ENCODE measurements around the gene KRTAP9-2. TPM values are rescaled to one million over a fixed set of nuclear protein-coding genes. Genes with fewer than 3 reads are reported as not detected.
"Not testable (repeated sequence)": the region's sequence is repeated elsewhere in the genome, so short reads cannot be mapped to it uniquely, and the experiment has no call there.

The KRTAP9-2 gene, protein sequence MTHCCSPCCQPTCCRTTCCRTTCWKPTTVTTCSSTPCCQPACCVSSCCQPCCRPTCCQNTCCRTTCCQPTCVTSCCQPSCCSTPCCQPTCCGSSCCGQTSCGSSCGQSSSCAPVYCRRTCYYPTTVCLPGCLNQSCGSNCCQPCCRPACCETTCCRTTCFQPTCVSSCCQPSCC
- polyA plus RNA-seq, result not detected

- WGBS, 3 donors, result 54 to 67% (median 66%) methylated on average over 2 to 3 of the region's 4 CpGs
- H3K27ac ChIP-seq (ENCODE audit: low read depth, low read length), result not testable (repeated sequence)
Observed at GRCh38 chr17:41226598-41227095, at the start of gene KRTAP9-2. TSS of gene KRTAP9-2 (plus strand) at chr17:41226648. CDS start at chr17:41226655, 7 bp downstream.

GRCh38 chr17:41176744-41177387 lies 49.6 kb upstream of the KRTAP9-2 start:
- 65 to 81% (median 72%) methylated on average over 3 of the region's 3 CpGs for WGBS, 3 donors
- no peak overlapping the region for H3K27ac ChIP-seq (ENCODE audit: low read depth, low read length)

DNA sequence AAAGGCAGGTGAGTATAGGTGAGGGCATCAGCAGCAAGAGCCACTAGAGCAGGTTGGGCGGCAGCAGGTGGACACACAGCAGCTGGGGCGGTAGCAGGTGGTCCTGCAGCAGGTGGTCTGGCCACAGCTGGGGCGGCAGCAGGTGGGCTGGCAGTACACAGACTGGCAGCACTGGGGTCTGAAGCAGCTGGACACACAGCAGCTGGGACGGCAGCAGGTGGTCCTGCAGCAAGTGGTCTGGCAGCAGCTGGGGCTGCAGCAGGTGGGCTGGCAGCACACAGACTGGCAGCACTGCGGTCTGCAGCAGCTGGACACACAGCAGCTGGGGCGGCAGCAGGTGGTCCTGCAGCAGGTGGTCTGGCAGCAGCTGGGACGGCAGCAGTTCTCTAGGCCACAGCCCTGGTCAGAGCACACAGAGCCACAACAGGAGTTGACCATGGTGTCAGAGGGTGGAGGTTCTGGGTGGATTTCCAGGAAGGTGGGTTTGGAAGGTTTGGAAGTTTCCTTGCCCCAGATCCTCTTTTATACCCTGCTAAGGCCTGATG lies 48.6 kb upstream of the KRTAP9-2 start, which contains the start of gene KRTAP4-2:
Gene KRTAP4-2, minus strand, starts transcription at position 495 of the 545 bp plus-strand sequence. Its CDS starts 57 bp downstream, at position 438.
- H3K27ac ChIP-seq (ENCODE audit: low read depth, low read length), result no peak within 1 kb of the TSS
- WGBS, 3 donors, result 81 to 92% (median 91%) methylated on average over 6 to 7 of the region's 7 CpGs

DNA sequence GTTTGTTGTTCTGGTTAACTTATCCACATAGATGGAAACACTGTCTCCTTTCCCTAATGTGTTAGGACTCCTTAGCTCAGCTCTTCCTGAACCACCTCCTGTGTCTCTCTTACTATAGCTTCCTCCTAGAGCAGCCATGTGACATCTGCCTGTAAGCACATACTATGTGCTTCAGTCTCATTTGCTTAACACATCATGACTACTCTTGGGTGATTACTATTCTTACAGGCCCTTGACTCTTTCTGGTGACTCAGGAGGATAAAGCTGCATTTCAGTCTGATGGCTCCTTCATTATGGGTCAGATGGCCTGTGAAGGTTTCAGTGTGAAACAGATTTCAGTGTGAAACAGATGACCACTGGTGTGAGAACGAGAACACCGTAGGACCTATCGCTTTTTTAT lies 48.1 kb upstream of the KRTAP9-2 start:
- WGBS, 3 donors, result 81 to 94% (median 94%) methylated on average over 3 of the region's 3 CpGs
- H3K27ac ChIP-seq (ENCODE audit: low read depth, low read length), result no peak overlapping the region

DNA sequence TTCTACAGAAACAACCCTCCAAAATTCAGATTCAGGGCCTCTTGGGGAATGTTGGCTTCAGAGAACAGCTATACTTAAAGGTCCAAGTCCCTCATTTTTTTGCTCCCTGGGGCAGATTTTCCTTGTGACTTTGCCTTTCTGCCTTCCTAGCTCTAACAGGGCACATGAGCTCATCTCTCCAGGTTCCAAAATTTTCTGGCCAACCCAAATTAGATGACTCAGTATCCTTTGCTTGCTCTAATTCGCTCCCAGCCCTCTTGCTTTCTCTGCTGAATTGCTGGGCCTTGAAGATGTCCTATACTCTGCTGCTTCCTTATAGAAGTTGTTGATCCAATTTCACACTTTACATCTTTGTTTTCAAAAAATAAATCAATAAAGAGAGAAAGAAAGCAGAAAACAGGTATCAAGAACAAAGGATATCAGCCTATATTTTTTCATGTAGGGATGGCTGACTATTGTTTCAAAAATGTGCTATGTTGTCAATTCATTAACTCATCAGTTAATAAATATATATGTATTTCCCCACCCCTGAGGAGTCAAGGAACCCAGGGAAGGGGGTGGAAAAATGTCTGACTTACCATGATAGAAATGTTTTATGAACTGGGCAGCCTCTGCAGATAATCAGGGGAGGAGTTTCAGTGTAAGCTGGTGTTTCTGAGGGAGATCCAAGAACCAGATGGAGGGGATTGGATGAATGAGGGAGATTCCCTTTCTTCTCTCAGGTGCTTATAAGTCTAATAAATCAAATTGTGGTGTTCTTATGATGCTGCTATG lies 47.4 kb upstream of the KRTAP9-2 start:
- 56 to 92% (median 84%) methylated on average over 1 of the region's 1 CpG for WGBS, 3 donors
- no peak overlapping the region for H3K27ac ChIP-seq (ENCODE audit: low read depth, low read length)

- no peak within 1 kb of the TSS for H3K27ac ChIP-seq (ENCODE audit: low read depth, low read length)
- WGBS, 3 donors, result 47 to 64% (median 60%) methylated on average over 8 to 9 of the region's 9 CpGs
Observed at GRCh38 chr17:41184480-41184961, 41.9 kb upstream of the KRTAP9-2 start, which contains the start of gene KRTAP4-1. TSS of gene KRTAP4-1 (minus strand) at chr17:41184911. CDS start at chr17:41184854, 57 bp downstream.

- WGBS, 3 donors, result 33 to 65% (median 57%) methylated on average over 1 of the region's 1 CpG
Observed at GRCh38 chr17:41185001-41185400, 41.4 kb upstream of the KRTAP9-2 start.

DNA sequence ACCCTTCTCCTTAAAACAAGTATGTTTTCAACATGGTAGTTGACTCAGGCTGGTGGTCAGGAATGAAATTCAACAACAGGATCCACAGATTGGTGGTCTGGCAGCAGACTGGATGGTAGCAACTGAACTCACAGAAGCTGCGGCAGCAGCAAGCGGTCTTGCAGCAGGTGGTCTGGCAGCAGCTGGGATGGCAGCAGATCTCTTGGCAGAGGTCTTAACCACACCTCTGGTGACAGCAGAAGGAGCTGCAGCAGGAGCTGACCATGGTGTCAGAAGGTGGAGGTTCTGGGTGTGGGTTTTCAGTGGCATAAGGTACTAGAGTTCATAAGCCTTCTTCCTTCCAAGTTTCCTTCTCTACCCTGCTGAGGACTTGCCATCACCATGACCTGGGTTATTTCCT lies 39.6 kb upstream of the KRTAP9-2 start:
- H3K27ac ChIP-seq (ENCODE audit: low read depth, low read length), result no peak overlapping the region
- WGBS, 3 donors, result 78 to 88% (median 87%) methylated on average over 2 of the region's 2 CpGs

More at GRCh38 chr17:41185001-41185400, 41.4 kb upstream of the KRTAP9-2 start:
- no peak overlapping the region for H3K27ac ChIP-seq (ENCODE audit: low read depth, low read length)

GRCh38 chr17:41189837-41190318 lies 36.6 kb upstream of the KRTAP9-2 start, which contains the start of gene KRTAP9-1:
TSS of gene KRTAP9-1 (plus strand) at chr17:41189887. CDS start at chr17:41189887, 0 bp downstream.
- H3K27ac ChIP-seq (ENCODE audit: low read depth, low read length), result not testable (repeated sequence)
- WGBS, 3 donors, result 78 to 95% (median 80%) methylated on average over 1 of the region's 1 CpG

GRCh38 chr17:41190328-41190727 lies 36.1 kb upstream of the KRTAP9-2 start:
- 75 to 95% (median 83%) methylated on average over 3 of the region's 3 CpGs for WGBS, 3 donors

DNA sequence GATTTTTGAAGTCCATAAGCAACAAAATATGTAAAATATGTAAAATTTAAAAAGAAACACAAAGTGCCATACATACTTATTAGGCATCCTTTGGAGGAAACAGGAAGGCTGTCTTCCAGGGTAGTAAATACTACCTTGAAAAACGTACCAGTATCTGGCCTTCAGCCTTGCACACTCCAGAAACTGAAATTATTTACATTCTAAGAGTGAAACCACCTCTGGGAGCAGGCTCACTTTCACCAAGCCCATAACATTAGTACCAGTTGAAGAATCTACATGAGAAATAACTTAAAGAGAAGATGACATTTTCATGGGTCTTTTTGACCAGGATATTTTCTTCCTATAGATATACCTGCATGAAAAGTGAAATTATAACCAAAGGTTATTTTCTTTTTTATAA lies 30.4 kb upstream of the KRTAP9-2 start:
- no peak overlapping the region for H3K27ac ChIP-seq (ENCODE audit: low read depth, low read length)
- WGBS, 3 donors, result 26 to 51% (median 27%) methylated on average over 1 of the region's 1 CpG

More at GRCh38 chr17:41190328-41190727, 36.1 kb upstream of the KRTAP9-2 start:
- no peak overlapping the region for H3K27ac ChIP-seq (ENCODE audit: low read depth, low read length)

- WGBS, 3 donors, result 63 to 76% (median 70%) methylated on average over 4 to 5 of the region's 5 CpGs
- H3K27ac ChIP-seq (ENCODE audit: low read depth, low read length), result no peak overlapping the region
Observed at GRCh38 chr17:41199421-41200078, 26.9 kb upstream of the KRTAP9-2 start.

GRCh38 chr17:41211845-41212466 lies 14.5 kb upstream of the KRTAP9-2 start:
- no peak overlapping the region for H3K27ac ChIP-seq (ENCODE audit: low read depth, low read length)
- WGBS, 3 donors, result 42 to 62% (median 51%) methylated on average over 1 of the region's 1 CpG

DNA sequence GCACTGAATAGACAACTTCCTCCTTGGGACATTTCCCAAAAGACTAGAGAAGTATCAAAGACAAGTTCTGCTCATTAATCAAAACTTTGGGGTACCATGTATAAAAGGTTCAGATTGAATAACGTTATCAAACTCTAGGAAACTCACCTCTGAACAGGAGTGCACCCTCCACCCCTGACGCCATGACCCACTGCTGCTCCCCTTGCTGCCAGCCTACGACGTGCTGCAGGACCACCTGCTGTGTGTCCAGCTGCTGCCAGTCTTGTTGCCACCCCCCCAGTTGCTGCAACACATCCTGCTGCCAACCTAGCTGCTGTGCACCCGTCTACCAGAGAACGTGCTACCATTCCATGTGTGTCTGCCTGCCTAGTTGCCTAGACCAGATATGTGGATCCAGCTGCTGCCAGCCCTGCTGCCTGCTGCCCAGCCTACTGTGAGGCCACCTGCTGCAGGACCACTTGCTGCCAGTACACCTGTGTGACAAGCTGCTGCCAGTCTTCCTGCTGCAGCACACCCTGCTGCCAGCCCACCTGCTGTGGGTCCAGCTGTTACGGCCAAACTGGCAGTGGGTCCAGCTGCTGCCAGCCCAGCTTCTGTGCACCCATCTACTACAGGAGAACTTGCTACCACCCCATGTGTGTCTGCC lies 13.8 kb upstream of the KRTAP9-2 start:
- H3K27ac ChIP-seq (ENCODE audit: low read depth, low read length), result no peak overlapping the region

GRCh38 chr17:41215681-41216080 lies 10.8 kb upstream of the KRTAP9-2 start:
- 55 to 88% (median 65%) methylated on average over 1 of the region's 1 CpG for WGBS, 3 donors
- no peak overlapping the region for H3K27ac ChIP-seq (ENCODE audit: low read depth, low read length)

More for the DNA sequence above, 13.8 kb upstream of the KRTAP9-2 start:
- 64 to 76% (median 74%) methylated on average over 7 of the region's 7 CpGs for WGBS, 3 donors

DNA sequence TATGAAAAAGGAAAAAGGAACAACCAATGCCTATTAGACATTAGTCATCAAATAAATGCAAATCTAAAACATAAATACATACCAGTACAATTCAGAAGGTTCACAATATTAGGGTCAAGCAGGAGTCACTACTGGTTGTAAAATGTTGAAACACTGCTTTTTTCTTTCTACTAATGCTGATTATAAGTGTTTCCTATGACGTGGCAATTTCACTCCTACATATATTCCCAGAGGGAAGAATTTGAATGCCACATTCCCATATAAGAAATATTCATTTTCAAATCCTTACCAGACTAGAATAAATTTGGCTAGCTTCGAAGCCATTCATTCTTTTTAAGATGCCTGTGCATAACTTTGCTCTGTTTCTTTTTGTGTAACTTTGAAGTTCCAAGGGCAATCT lies 2.6 kb upstream of the KRTAP9-2 start:
- no peak overlapping the region for H3K27ac ChIP-seq (ENCODE audit: low read depth, low read length)
- WGBS, 3 donors, result 59 to 67% (median 64%) methylated on average over 2 of the region's 2 CpGs

- no peak overlapping the region for H3K27ac ChIP-seq (ENCODE audit: low read depth, low read length)
- WGBS, 3 donors, result 88 to 90% (median 89%) methylated on average over 6 of the region's 6 CpGs
Observed at GRCh38 chr17:41226051-41226450, 397 bp upstream of the KRTAP9-2 start.

All from adipose tissue (tissue), 3 donors.